Activated CD4-positive, alpha-beta T cell treated with anti-CD3 and anti-CD28 coated beads, Interleukin-2, Interleukin-4, amounts not matched to agents 100 ng/mL and 50 ng/mL, durations not matched to agents 16 hours and 8 hours (primary cell): ENCODE measurements around the gene CCDC148.

Experiments
- DNase-seq: peaks from one replicate; pipeline ENCODE4 v3.0.0-alpha.2; 2020; ENCODE audit warnings: low spot score

CCDC148 gene

DNA sequence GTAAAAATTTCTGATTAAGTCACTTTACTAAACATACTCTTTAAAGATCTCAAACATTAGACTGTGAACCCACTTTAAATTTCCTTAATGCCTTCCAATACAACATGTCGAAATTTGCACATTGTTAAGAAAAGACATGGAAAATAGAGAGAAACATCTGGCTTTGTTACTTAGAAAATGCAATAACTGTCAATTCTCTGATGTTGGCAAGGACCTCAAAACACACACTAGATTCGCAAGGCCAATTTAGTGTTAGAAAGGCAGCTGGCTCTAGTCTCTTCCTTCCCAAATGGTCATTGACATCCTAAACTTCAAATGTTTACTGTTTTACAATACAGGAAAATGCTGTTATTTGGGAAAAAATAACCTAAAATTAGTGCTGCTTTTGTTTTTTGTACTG lies 244.3 kb downstream of the CCDC148 start:
- DNase-seq, result no peak

DNA sequence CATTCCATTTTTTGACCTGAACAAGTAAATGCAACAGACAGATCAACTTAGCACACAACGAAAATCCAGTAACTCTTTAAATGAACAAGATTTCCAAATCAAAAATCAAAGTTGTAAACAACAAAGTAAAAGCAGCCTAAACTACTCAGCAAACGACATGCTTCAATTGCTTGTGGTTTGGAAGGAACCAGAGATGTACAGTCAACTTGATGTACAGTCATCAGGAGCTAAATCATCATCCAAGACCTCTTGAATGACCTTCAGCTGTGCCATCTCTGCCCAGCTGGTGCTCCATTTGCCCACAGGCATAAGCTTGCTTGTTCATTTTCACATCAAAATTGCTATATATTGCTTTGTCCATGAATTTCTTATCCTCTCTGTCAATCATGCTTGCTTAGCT lies 245.1 kb downstream of the CCDC148 start:
- DNase-seq, result no peak

DNA sequence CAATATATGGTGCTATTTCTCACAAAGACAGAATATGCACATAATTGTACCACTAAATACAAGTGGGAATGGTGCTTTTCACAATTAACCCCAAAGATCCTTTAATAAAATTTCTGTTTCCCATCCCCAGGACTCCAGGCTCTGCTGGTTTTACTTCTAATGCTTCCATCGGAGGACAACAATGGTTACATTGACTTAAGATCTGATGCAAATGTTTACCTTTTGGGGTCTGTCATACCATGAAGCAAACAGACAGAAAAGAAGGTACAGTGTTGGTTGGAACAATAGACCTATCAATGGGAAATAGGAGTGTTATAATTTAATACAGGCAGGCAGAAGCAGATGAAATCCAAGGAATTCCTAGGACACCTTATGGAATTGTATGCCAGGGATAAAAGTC lies 249.2 kb downstream of the CCDC148 start:
- no peak for DNase-seq

DNA sequence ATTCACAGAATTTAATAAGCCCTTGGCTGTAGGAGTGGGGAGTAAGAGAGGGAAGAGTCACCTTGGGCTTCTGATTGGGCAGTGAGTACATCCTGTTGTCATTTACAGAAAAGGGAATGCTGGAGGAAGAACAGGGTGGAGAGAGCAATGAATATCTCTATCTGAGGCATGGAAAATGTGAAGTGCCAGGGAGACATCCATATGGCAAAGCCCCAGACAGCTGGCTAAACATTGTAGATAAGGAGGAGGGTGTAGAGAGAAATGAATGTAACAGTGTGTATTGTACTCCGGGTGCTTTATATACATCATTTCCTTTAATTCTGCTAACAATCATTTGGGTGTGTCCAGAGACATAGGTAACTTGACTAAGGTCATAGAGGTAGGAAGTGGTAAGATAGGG lies 251.3 kb downstream of the CCDC148 start:
- no peak for DNase-seq

DNA sequence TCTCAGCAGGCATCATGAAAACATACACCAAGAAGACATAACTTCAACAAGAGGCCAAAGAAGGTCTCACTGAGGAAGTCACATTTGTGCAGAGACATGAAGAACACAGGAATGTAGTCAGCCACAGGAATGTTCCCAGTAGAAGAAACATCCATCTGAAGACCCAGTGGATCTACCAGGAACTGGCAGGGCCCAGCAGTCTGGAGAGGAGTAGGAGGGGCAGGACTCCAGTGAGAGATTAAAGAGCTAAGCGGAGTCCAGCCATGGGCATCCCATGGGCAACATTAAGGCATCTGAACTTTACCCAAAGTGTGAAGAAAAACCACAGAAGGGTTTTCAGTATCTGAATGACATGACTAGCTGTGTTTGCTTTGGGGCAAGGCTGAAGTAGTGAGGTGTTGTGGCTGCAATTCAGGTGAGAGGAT lies 251.8 kb downstream of the CCDC148 start:
- DNase-seq, result no peak

DNA sequence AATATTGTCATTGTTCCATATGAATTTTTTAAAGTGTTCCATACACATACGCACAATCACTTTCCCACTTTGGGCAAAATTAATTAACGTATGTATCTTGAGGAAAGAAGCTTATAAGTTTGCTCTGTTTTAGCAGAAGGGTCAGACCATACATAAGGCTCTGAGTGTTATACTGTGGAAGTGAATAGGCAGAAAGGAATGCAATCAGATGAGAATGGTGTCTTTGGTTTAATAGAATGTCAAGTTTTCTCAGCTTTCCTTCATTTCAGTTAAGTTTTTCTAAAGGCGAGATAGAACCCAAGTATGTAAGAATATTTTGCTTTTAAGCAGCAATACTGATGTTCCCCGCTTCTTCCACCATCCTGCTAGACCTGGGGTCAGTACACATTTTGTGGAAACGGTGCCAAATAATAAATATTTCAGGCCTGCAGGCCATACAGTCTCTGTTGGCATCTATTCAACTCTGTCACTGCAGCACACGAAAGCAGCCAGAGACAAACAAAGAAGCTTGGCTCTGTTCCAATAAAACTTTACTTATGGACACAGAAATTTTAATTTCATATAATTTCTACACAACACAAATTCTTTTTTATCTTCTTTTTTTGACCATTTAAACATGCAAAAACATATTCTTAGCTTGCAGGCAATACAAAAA lies 254.3 kb downstream of the CCDC148 start:
- DNase-seq, result no peak

- DNase-seq, result no peak
These were observed 256.5 kb downstream of the CCDC148 start for GRCh38 chr2:158199928-158200650.

- DNase-seq, result no peak
These were observed 258.6 kb downstream of the CCDC148 start for GRCh38 chr2:158197940-158198339.

DNA sequence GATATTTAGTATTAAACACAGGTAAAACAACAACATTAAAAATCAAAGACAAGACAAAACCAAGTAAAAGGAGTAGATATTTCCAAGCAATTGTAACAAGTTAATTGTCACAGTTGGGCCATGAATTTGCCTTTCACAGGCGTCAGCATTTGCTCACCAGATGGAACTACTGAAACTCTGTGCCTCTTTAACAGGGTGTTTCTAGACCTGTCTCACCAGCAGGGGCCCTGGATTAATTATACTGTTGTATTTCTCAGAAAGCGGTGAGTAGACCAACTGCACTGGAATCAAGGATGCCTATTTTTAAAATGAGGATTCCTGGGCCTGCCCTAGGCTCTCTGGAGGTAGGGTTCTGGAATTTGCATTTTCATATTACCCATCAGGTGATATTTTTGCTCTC lies 262.3 kb downstream of the CCDC148 start:
- no peak for DNase-seq

DNA sequence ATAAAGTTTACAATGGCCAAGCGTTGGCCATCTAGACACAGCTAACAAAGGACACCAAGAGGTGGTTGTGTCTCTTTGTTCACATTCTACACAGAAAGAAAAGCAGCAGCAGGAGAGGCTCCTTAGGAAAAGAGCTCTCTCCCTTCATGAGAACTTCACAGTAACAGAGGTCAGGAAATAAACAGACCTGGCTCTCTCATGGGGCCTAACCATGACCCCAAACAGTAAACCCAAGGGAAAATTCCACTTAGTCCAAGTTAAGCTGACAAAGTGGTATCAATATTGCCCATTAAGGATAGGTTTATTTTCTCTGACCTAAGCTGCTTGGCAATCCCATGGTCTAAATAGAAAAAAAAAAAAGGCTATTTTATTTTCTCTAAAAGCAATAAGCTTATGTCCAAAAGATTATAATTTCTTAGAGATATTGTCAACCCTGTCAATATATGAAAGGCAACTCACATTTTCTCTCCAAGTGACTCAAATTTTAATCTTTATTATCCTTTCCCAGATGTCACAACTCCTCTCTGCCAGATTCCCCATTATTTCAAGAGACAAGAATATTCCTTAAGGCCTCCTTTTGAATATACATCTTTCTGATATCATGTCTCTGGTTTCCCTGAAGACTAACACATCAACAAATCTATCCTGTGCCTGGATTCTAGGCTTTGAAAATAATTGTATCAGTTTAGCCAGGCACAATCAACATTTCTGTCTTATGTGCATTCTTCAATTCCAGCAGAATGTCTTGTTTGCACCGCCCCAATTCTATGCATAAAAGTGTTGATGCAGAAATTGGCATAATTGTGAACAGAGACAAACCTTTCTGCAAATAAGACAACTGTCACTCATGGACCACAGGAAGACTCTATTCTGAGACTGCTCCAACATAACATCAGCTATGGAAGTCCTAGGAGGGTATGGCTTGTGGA lies 263.8 kb downstream of the CCDC148 start:
- DNase-seq, result no peak

DNA sequence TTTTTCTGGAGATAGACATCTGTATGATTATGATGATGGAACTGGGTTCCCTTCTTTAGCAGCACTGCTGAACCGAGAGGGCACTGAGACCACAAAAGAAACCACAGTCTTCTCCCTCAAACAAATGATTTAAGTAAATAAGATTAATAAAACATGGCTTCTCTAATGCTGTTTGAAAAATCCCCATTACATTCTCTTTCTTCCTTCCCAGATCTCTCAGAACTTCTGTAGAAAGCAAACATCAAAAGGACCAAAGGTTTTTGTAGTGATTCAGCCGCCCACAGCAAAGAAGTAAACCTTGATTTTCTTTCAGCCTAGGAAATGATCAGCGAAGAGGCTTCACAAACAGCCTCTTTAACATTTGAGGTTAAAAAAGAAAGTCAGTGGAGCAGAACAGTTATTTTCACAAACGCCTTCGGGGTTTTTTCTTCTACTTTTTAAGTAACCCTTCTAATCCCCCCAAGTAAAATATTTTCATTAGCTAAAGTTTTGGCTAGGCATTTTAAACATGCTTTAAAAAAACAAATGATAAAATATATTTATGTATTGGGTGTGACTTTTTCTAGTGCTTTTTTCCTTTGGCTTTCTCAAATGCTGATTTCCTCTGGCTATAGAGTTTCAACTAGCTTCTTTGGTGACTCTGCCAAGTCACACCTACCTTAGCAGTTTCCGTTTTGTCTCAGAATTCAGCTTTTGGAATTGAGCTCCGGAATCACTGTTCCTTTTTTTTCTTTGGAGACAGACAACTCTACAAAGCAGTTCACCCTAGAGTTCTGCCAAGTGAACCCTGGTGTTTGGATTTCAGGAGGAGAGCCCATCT lies 265.3 kb downstream of the CCDC148 start:
- peak; percentile 9 for DNase-seq

- DNase-seq, result no peak
These were observed 267.0 kb downstream of the CCDC148 start for GRCh38 chr2:158189526-158189925.

- no peak for DNase-seq
These were observed 268.6 kb downstream of the CCDC148 start for GRCh38 chr2:158187908-158188307.

- no peak for DNase-seq
These were observed 271.8 kb downstream of the CCDC148 start for GRCh38 chr2:158184556-158185343.

DNA sequence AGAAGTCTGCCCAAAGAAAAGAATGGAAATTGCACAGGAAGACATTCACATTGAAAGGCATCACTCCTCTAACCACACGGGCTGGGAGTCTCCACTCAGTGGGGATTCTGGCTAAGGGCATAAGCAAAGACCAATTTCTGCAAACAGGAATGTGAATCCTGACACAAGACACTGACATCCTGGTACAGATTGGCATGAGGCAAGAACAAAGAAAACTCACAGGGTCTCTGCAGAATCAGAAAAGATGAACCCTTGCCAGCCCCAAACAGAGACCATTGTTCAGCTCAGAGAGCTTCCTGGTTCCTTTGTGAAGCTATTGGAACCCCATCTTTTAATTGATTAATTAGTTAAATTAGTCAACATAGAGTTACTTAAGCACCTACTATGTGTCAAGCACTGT lies 272.6 kb downstream of the CCDC148 start:
- no peak for DNase-seq

DNA sequence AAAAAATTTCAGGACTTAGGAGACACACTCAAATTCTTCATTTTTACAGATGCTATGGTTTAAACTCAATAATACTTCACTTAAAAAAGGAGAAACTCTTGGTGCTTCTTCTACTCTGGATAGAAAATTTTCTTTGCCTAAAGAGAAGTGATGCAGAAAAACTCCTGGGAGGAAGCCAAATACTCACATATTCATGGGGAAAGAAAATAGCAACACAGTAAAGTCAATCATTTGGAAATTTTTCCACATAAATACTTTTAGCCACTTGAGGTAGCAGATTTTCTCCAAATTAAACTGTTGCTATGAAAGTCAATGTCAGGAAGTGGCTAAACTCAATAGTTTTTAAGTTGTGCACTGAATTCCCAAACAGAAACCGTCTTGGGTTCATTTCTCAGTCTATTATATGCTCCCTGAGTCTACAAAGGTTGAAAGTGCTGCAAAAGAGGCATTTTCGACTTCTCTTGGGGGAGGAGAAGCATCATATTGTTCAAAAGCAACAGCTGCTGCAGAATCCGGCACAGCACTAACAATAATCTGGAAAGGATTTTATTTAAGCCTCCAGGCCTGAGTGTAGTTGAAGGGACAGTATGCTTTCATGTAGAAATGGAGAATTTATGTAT lies 273.8 kb downstream of the CCDC148 start:
- no peak for DNase-seq

DNA sequence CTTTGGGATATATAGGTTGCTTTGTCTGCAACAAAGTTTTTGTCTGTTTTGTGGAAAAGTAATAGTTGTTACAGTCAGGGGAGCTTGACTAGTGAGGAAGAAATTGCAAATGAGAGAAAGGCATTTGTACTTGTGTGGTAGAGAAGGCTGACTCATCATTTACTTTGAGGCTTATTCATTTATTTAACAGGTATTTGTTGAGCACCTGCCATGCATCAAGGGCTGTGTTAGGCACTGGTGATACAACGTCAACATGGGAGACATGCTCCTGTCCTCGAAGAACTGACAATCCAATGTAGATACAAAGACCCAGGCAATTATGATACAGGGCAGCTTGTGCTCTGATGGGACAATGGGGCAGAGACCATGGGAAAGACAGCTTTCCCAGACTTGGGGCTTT lies 275.4 kb downstream of the CCDC148 start:
- DNase-seq, result no peak

DNA sequence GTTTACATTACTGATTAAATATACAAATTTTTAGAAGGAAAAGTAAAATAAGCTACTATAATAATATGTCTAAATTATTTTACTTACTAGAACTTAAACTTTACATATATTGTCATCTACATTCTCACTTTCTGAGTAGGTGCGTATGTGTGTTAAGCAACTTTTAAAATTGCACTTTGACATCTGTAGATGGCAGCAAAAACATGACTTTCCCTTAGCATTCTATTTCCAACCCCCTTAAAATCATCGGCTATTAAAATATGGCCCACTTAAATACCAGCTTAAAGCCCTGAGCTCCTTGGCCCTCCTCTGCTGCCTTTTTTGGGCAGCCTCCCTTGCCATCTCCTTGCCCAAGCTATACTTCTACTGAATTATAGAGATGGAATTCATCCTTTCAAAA lies 276.9 kb downstream of the CCDC148 start:
- DNase-seq, result no peak

DNA sequence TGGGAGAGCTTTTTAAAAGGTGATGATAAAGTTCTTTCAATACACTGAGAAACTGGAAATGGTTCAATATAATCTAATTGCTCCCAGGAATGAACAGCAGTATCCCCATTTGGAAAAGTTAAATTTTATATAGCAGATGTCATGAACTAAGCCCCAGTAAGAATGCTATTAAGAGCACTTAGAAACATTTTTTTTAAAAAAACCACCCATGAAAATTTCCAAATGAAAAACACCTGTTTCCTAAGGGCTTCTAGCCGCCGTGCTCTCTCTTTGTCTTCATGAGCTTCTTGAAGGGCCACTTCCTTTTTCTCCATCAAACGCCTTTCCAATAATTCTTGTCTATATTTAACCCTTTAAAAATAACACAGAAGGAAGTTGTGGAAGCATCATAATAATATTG lies 277.9 kb downstream of the CCDC148 start:
- DNase-seq, result no peak

GRCh38 chr2:158174956-158175355 lies 281.6 kb downstream of the CCDC148 start:
- no peak for DNase-seq

DNA sequence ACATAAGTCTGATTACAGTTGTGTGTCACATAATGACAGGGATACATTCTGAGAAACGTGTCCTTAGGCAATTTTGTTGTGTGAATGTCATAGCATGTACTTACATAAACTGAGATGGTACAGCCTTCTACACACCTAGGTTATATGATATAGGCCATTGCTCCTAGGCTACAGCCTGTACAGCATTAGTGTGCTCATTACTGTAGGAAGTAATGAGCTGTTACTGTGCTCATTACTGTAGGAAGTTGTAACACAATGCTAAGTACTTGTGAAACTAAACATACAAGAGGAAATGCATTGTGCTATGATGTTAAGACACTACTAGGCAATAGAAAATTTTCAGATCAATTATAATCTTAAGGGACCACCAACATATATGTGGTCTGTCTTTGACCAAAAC lies 282.1 kb downstream of the CCDC148 start:
- DNase-seq, result no peak
